ENCODE data around the gene FA2H.
"Not testable (repeated sequence)": the region's sequence is repeated elsewhere in the genome, so short reads cannot be mapped to it uniquely, and the experiment has no call there.

The FA2H gene

GRCh38 chr16:74811911-74812310, 37.3 kb upstream of the FA2H start:
- TF ChIP-seq CSRNP3 (CRISPR knock-in tag; IDR thresholded peaks at IDR 0.05) (no peak), ZNF70 (CRISPR knock-in tag; IDR thresholded peaks at IDR 0.05) (no peak), ZNF565 (CRISPR knock-in tag; conservative IDR thresholded peaks at IDR 0.05; ENCODE audit: low read depth) (no peak), CSDC2 (CRISPR knock-in tag; IDR thresholded peaks at IDR 0.05) (no peak), POU6F1 (CRISPR knock-in tag; IDR thresholded peaks at IDR 0.05; ENCODE audit: borderline replicate concordance, low read depth) (no peak), TSHZ2 (CRISPR knock-in tag; IDR thresholded peaks at IDR 0.05) (no peak), PPARA (CRISPR knock-in tag; IDR thresholded peaks at IDR 0.05; ENCODE audit: borderline replicate concordance) (no peak), GLIS3 (CRISPR knock-in tag; IDR thresholded peaks at IDR 0.05) (no peak), ISL1 (CRISPR knock-in tag; IDR thresholded peaks at IDR 0.05) (no peak), ESRRG (CRISPR knock-in tag; IDR thresholded peaks at IDR 0.05) (no peak), SNAI2 (CRISPR knock-in tag; IDR thresholded peaks at IDR 0.05) (no peak), TCF4 (CRISPR knock-in tag; IDR thresholded peaks at IDR 0.05; ENCODE audit: borderline replicate concordance) (no peak), PATZ1 (CRISPR knock-in tag; IDR thresholded peaks at IDR 0.05; ENCODE audit: borderline replicate concordance) (no peak), ZFP3 (CRISPR knock-in tag; IDR thresholded peaks at IDR 0.05) (no peak), CREB5 (CRISPR knock-in tag; IDR thresholded peaks at IDR 0.05; ENCODE audit: low read depth) (no peak)
- no peak for ATAC-seq

GRCh38 chr16:74811216-74811615, 36.6 kb upstream of the FA2H start:
- ATAC-seq, result not testable (repeated sequence)

- TF ChIP-seq ZNF70 (CRISPR knock-in tag; IDR thresholded peaks at IDR 0.05), result no peak
- TF ChIP-seq CSRNP3 (CRISPR knock-in tag; IDR thresholded peaks at IDR 0.05), result no peak
- no peak for TF ChIP-seq OSR1 (CRISPR knock-in tag; IDR thresholded peaks at IDR 0.05)
- TF ChIP-seq ZNF8 (CRISPR knock-in tag; IDR thresholded peaks at IDR 0.05), result no peak
- TF ChIP-seq TOX (CRISPR knock-in tag; IDR thresholded peaks at IDR 0.05; ENCODE audit: borderline replicate concordance), result no peak
- TF ChIP-seq ZNF565 (CRISPR knock-in tag; conservative IDR thresholded peaks at IDR 0.05; ENCODE audit: low read depth), result no peak
- TF ChIP-seq PATZ1 (CRISPR knock-in tag; IDR thresholded peaks at IDR 0.05; ENCODE audit: borderline replicate concordance), result no peak
- TF ChIP-seq RARB (CRISPR knock-in tag; IDR thresholded peaks at IDR 0.05), result no peak
- TF ChIP-seq ZFP3 (CRISPR knock-in tag; IDR thresholded peaks at IDR 0.05), result no peak
- no peak for TF ChIP-seq BACH2 (CRISPR knock-in tag; IDR thresholded peaks at IDR 0.05; ENCODE audit: borderline replicate concordance)
- TF ChIP-seq PPARA (CRISPR knock-in tag; IDR thresholded peaks at IDR 0.05; ENCODE audit: borderline replicate concordance), result no peak
- no peak for TF ChIP-seq GLIS3 (CRISPR knock-in tag; IDR thresholded peaks at IDR 0.05)
- TF ChIP-seq ZFP30 (CRISPR knock-in tag; IDR thresholded peaks at IDR 0.05), result no peak
- TF ChIP-seq SNAI2 (CRISPR knock-in tag; IDR thresholded peaks at IDR 0.05), result no peak
- TF ChIP-seq ISL1 (CRISPR knock-in tag; IDR thresholded peaks at IDR 0.05), result no peak
- no peak for TF ChIP-seq CSDC2 (CRISPR knock-in tag; IDR thresholded peaks at IDR 0.05)
- no peak for ATAC-seq
These were observed 32.5 kb upstream of the FA2H start for GRCh38 chr16:74807052-74807646.

All from SK-N-SH treated with all-trans-retinoic acid at 6 μM for 48 hours (cell line).